GM19240 (cell line): ENCODE data around the gene TMEM26.
"Not testable (repeated sequence)": the region's sequence is repeated elsewhere in the genome, so short reads cannot be mapped to it uniquely, and the experiment has no call there.

ENCODE experiments used
- DNase-seq: peaks from one replicate; pipeline ENCODE4 v3.0.0; 2011; ENCODE audit warnings: low spot score; ENCODE audit not compliant: insufficient read length

TMEM26 gene

DNA sequence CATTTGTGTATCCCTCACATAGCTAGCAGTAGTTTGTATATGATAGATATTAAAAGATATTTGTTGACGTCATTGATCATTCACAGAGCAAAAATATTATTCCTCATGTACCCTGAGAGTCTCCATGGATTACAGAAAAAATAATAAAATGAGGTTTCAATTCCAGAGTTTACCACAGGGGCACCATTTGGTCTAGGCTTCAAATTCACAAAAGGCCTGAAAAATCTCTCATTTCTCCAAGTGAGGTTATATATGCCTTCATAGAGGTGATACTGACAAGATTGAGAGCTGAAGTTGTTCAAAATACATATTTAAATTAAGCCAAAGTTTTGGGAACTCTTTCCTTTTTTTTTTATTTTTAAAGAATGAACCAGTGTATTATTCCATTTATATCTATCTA, 52.7 kb downstream of the TMEM26 start:
- no peak for DNase-seq

DNA sequence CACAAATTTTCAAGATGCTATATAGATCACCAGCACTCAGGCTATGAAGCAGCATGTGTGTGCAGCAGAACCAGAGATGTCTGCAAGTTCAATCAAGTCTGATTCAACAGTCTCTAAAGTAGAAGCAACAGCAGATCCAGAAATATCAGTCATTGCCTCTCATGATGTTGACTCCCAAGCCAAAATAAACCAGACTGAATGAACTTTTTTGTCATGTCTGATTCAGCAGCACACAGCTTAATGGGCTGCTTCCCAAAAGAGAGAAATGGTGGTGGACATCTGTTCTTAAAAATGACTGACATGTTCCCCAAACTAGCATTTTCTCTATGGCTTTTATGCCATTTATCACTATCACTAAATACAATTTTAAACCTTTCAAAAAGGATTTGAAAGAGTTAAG, 53.8 kb downstream of the TMEM26 start:
- no peak for DNase-seq

DNA sequence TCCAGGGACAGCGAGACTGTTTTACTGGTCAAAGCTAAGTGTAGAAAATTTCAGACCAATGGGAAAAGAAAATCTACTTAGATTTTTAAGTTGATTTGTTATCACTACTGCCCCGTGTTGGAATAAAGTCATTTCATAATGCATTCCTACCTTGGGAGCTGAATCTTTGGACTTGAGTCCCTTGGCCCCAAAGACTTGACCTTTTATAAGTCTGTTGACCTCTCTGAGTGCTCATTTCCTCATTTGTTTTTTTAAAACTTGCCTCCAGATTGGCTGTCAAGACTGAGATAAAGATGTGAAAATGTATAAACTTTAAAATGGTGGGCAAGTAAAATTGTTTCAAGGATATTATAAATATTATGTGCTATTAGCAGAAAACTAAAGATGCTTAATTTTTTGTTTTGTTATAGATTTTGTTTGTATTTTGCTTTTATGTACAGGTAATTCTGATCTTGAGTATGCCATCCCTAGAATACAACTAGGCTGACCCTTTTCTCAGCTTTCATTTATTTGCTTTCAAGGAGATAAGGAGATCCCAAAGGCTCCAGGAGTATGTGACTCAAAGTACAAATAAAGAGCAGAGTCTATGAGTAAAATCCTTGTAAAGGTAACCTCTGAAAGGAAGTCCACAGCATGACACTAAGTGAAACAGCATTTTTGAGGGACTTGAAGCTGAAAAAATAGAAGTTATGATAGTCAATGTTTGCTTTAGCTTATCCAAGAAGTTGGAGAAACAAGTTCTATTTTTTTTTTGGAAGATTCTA, 54.6 kb downstream of the TMEM26 start:
- no peak for DNase-seq

DNA sequence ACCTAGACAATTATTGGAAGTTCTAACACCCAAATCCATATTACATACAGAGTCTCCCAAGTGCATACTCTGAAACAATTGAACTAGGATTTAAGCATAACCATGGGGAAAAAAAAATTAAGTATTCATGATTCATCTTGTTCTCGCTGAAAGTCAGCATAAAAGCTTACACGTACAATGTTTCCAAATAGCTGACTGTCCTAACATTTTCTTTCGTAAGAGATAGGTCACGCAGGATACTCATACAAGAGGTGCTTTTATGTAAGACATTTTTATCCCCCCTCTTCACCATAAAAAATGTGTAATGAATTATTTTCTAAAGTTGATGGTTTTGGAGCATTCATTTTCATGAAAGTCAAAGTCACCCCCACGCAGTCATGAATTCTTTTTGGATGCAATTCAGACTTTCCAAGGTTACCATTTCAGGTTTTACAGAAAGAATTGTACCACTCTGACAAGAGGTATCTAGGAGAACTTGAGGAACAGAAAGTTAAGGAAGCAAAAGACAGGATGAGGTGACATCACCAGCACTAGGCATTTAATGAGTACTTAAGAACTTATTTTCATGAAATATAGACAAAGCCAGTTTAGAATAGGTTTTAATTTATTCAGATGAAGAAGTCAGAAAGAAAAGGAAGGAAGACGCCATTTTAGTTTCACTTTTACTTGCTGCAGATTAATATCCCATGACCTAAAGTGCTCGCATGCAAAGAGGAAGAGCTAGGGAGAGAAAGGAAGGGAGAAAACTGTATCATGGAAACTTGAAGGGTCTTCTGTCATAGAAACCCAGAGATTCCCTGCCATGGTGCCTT, 55.8 kb downstream of the TMEM26 start:
- no peak for DNase-seq

DNA sequence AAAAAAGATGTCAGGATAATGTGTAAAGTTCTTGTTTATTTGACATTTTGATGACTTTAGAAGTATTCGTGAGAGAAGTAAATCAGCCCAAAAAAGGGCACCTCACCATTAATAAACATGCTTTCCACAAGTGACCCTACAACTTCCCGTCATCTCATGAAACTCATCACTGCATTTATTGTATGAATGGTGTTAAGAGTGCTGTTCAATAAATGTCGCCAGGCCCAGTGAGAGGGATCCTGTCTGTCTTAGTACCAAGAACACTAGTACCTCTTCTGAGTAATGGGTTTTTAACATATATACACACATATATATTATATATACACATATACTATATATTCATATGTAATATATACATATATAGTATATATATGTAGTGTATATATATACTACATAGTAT, 61.9 kb downstream of the TMEM26 start:
- DNase-seq, result no peak

DNA sequence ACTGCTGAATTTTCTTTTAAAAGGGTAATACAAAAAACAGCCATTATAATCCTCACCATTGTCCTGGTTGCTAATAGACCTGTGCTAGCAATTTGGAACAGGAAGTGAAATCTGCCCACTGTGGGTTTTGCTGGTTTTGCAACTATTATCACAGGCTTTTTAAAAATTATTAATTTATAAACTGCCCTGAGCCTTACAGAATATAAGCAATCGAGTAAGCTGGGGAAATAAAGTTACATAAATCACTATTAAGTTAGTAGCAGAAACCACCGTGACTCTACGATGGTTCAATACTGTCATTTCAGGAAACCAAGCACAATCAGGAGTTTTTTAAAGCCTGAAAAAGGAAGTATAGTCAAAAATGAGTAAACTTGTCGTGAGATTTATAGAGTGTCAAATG, 62.3 kb downstream of the TMEM26 start:
- no peak for DNase-seq

DNA sequence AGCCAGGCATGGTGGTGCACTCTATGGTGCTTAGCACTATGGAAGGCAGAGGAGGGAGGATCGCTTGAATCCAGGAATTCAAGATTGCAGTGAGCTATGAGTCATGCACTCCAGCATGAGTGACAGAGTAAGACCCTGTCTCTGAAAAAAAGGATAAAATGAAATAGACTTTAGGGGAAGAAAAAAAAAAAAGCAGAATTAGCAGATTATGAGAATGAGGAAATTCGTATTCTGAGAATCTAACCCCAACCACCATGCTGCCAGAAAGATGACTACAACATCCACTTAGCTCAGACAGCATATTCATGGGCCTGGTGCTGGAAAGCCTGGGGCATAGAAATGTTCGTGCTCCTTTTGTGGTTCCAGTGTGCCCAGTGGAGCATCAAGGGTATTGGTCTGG, 63.3 kb downstream of the TMEM26 start:
- no peak for DNase-seq

DNA sequence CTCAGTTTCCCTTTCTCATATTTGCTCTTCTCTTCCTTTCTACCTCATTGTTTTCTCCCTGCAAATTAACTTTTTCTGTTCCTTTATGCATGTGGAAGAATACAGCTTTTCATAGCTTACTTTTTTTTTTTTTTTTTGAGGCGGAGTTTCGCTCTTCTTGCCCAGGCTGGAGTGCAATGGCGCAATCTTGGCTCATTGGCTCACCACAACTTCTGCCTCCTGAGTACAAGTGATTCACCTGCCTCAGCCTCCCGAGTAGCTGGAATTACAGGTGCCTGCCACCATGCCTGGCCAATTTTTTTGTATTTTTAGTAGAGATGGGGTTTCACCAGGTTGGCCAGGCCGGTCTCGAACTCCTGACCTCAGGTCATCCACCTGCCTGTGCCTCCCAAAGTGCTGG, 64.2 kb downstream of the TMEM26 start:
- DNase-seq, result not testable (repeated sequence)

DNA sequence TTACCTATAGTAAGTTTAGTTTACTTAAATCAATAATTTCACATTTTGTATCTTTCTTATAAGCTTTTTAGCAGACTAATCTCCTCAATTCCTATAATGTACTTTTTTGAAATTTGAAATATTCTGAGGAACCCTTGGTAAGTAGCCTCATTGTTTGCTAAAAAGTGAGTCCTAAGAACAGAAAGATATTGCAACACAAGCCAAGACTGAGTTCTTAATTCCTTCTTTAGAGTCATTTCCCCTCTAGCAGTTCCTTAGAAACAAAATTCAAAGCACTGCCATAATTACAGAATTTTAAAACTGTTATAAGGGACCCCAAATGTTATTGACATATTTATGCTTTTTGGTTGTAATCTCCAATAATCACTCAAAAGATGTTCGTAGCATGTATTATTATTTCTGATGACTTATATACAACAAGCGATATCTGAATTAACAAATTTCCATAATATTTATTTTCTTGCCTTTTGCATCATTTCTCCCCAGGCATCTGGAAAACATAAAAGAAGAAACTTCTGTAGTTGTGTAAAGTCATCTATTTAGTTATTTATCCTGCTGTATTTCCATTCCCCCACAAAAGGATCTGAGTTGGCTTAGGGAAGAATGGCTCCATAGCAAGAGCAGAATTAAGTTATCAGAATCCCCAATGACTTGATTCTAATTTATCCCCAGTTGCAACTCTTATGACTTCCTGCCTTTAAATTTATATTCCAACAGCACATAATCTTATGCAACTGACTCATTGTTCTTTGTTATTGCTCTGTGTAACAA, 67.8 kb downstream of the TMEM26 start:
- DNase-seq, result no peak

DNA sequence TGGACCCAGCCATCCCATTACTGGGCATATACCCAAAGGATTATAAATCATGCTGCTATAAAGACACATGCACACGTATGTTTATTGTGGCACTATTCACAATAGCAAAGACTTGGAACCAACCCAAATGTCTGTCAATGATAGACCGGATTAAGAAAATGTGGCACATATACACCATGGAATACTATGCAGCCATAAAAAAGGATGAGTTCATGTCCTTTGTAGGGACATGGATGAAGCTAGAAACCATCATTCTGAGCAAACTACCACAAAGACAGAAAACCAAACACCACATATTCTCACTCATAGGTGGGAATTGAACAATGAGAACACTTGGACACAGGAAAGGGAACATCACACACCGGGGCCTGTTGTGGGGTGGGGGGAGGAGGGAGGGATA, 72.0 kb downstream of the TMEM26 start:
- not testable (repeated sequence) for DNase-seq

DNA sequence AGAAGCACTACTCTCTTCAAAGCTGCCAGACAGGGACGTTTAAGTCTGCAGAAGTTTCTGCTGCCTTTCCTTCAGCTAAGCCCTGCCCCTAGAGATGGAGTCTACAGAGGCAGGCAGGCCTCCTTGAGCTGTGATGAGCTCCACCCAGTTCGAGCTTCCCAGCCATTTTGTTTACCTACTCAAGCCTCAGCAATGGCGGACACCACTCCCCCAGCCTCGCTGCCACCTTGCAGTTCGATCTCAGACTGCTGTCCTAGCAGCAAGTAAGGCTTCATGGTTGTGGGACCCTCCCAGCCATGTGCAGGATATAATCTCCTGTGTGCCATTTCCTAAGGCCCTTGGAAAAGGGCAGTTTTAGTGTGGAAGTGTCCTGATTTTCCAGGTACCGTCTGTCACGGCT, 74.3 kb downstream of the TMEM26 start:
- no peak for DNase-seq

DNA sequence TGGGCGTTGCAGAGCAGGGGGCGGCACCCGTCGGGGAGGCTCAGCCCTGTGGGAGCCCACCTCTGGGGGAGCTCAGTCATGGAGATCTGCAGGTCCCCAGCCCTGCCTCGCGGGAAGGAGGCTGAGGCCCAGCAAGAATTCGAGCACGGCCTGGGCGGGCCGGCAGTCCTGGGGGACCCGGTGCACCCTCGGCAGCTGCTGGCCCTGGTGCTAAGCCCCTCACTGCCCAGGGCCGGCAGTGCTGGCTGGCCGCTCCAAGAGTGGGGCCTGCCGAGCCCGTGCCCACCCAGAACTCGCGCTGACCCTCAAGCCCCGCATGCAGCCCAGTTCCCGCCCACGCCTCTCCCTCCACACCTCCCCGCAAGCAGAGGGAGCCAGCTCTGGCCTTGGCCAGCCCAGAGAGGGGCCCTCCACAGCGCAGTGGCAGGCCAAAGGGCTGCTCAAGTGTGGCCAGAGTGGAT, 76.2 kb downstream of the TMEM26 start:
- DNase-seq, result no peak

DNA sequence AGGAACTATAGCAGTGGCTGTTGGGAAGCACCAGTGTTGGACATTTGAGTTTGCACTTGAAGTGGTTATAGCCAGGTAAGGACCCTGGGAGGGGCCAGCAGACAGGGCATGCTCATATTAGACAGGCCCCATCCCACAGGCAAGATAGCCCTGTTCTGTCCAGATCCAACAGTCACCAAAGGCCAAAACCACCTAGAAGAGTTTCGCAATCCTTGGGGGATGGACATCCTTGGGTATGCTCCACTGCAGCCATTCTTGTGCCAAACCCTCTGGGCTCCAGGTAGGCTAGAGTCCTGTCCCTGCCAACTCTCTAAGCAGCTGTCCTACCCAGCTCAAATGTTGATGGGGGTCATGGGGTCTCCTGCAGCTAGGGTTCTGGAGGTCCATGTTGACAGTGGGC, 76.8 kb downstream of the TMEM26 start:
- no peak for DNase-seq

DNA sequence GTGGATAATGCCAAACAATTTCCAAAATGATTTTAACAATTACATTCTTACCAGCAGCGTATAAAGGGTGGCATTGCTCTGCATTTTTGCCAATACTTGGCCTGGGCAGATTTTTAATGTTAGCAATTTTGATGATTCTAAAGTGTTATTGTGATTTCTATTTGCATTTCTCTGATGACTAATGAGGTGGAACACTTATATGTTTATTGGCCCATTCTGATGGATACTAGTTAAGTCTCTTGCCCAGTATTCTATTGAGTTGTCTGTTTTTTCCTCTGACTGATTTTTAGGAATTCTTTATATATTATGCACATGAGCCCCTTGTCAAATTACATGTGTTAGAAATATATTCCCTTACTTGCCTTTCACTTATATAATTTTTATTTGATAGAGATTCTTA, 86.8 kb downstream of the TMEM26 start:
- no peak for DNase-seq

DNA sequence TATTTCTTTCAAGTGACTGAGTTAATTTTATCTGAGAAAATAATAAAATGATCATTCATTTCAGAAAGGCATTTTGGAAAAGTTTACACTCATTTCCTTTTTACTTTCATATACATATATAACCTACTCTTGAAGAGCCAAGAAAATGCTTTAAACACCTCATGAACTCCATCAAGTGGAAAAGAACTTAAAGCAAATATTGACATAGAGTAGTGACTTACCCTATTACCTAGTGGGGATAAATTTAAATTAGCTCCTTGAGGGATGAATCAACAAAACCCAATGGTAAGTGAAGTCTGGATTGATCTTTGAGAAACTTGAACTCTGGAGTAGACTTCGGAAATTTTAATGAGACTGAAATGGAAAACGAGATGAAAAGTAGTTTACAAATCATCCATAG, 88.6 kb downstream of the TMEM26 start:
- DNase-seq, result no peak

DNA sequence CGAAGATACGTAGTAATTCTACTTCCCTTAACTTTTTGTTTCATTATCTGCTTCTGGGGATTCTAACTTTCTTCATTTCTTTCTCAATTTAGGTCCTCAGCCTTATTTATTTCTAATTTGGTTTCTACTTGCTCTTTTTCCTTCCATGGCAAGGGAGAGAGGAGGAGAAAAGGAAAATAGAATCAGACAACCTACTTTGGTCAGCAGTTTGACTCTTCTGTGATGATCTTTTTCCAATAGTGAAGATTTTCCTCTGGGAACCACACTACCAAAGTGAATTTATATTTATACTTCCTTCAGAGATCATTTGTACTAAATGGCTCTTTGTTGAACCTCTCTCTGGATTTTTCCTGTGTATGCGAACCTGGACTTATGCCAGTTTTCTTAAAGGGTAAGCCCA, 90.2 kb downstream of the TMEM26 start:
- DNase-seq, result no peak

DNA sequence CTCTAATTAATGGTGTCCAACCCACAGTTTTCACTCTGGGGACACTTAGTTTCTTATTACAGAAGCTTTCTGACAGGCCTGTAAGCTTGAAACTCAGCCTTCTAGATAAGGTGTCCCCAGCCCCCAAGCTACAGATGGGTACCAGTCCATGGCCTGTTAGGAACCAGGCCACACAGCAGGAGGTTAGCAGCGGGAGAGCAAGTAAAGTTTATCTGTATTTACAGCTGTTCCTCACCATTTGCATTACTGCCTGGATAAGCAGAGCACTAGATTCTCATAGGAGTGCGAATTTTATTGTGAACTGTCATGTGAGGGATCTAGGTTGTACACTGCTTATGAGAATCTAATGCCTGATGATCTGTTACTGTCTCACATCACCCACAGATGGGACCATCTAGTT, 93.7 kb downstream of the TMEM26 start:
- DNase-seq, result no peak

DNA sequence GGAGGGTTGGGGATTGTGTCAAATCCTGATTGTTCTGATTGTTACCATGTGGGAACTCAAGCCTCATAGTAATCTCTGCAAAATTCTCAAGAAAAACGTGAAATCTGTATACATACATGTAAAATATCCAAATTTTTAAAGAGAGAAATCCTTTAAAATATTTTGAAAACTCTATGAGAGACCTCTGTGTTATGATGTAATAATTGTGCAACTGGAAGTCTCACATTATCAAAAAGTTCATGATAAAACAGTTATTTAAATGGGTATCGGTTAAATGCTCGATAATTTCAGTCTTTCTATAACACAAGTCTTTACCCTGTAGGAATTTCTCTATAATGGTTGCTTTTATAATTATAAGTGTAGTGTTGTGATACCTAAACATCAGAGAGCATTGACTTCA, 95.5 kb downstream of the TMEM26 start:
- DNase-seq, result no peak
